Medulla oblongata (tissue), 1 donor: ENCODE measurements around the gene TGFB1.

ENCODE experiments used
- DNase-seq: peaks from one replicate; pipeline ENCODE4 v3.0.0-alpha.2; 2015; ENCODE audit errors: extremely low spot score

The TGFB1 gene

DNA sequence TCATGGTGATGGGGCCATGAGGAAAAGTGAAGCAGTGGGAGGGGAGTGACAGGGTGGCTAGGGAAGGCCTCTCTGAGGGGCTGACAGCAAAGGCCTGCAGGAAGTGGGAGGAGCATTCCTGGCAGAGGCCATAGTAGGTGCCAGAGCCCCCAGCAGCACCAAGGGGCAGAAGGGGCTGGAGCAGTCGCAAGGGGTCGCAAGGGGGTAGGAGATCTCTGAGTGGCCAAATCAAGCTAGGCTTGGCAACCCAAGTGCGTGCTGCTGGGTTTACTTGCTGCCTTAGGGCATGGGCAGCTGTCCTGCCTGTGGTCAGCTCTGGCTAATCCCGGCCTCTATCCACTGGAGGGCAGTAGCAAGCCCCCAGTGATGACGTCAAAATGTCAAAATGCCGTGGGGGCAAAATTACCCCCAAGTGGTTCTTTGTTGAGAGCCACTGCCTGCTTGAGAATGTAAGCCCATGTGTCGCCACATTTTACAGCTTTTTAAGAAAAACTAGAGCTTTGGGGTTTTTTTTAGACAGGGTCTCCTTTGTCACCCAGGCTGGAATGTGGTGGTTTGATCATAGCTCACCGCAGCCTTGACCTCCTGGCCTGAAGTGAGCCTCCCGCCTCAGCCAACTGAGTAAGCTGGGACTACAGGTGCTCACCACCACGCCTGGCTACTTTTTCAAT lies 32.0 kb downstream of the TGFB1 start:
- peak; percentile 8 for DNase-seq

DNA sequence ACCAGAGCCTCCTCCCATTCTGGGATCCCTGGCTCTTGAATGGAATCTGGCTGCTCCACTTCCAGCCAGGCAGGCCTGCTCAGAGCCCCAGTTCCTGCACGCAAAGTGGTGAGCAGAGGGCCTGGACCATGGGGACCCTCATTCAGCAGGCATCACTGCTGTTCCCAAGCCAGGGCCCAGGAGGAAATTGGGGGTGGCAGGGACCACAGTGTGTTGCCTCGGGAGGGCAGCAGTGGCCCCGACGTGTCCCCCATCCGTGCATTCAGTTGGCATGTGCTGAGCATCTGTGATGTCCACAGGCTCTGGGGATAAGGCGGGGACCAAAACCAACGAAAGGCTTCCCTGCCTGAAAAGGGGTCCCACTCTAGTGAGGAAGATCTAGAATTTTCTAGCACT lies 32.5 kb downstream of the TGFB1 start:
- no peak for DNase-seq

GRCh38 chr19:41320568-41320967 lies 33.2 kb downstream of the TGFB1 start:
- no peak for DNase-seq

GRCh38 chr19:41320185-41320518 lies 33.6 kb downstream of the TGFB1 start:
- DNase-seq = no peak

GRCh38 chr19:41319500-41320184 lies 34.1 kb downstream of the TGFB1 start:
- no peak for DNase-seq

DNA sequence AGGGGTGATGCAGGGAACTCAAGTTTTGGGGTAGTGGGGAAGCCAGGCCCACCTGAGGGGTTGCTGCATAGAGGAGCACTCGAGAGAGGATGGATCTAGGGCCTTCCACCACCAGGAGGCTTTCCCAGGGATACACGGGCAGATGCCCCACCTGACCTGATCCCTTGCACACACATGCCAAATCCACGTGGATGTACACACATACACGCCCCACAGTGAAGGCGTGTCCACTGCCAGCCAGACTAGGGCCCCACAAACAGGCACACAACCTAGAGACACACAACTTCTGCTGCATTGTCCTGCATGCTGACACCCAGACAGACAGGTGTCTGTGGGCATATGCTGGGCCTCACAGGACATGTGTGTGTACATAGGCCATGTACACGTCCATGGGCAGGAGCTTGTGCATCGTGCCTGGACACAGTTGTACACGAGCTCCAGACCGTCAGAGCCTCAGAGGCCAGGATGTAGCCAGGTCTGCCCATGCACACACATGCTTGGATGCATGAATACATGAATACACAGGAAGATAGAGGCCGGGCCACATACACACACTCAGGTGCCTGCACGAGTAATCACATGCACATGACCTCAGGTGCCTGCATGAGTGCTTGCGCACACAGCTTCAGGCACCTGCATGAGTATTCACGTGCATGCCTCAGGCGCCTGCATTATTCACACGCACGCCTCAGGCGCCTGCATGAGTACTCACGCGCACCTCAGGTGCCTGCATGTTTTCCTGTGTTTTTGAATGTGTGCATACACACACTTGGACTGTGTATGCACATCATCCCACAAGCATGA lies 34.8 kb downstream of the TGFB1 start:
- no peak for DNase-seq

GRCh38 chr19:41316306-41316920 lies 37.3 kb downstream of the TGFB1 start:
- DNase-seq = no peak

DNA sequence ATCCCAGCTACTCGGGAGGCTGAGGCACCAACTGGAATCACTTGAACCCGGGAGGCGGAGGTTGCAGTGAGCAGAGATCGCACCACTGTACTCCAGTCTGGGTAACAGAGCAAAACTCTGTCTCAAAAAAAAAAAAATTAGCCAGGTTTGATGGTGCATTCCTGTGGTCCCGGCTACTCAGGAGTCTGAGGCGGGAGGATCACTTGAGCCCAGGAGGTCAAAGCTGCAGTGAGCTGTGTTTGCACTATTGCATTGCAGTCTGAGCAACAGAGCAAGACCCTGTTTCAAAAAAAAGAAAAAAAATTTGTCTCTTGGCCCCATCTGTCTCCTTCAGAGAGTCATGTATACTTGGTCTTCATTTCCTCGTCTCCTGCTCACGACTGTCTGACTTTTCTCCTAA lies 42.1 kb downstream of the TGFB1 start:
- DNase-seq = no peak

DNA sequence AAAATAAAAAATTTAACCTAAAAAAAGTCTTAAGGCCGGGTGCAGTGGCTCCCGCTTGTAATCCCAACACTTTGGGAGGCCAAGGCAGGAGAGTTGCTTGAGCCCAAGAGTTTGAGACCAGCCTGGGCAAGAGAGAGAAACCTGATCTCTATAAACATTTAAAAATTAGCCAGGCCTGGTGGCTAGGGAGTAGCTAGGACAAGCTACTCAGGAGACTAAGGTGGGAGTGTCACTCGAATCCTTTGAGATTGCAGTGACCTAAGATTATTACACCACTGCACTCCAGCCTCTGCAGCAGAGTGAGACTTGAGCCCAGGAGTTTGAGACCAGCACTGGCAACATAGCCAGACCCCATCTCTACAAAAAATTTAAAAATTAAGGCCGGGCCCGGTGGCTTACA lies 42.6 kb downstream of the TGFB1 start:
- no peak for DNase-seq

DNA sequence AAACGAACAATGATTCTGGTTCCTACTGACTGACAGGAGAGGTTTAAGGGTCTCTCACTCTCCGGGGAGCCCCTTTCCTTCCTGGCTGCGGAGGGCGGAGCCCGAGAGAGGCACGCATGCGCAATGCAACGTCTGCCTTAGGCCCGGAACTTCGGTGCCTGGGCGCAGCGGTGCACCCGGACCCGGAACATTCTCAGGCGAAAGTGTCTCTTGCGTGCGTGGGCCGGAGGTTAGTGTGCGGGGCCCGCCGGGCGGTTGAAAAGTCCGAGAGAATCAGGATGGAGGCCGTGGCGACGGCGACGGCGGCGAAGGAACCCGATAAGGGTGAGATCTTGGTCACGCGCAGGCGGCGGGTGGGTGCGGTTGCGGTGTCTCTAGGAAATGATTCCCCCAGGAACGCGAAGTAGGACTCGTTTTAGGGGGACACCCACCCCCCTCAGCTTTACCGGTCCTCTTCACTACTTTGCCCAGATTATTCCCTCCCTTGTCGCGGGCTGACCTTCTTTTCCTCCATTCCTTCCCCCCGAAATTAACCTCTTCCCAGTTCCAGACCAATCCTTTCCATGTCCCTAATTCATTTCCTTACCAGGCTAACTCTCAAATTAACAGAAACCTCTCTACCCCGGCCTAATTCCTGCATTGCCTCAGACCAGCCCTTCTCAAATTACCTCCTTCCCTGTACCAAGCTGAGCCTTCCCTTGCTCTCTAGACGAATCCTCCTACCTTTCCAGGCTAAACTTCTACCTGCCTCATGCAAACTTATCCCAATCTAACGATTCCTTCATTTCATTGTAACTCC lies 43.5 kb downstream of the TGFB1 start, which contains the start of gene CCDC97:
TSS of gene CCDC97 (plus strand) at position 140 of the 799 bp plus-strand sequence. CDS start at position 279, 139 bp downstream.
- peak; percentile 90 for DNase-seq

DNA sequence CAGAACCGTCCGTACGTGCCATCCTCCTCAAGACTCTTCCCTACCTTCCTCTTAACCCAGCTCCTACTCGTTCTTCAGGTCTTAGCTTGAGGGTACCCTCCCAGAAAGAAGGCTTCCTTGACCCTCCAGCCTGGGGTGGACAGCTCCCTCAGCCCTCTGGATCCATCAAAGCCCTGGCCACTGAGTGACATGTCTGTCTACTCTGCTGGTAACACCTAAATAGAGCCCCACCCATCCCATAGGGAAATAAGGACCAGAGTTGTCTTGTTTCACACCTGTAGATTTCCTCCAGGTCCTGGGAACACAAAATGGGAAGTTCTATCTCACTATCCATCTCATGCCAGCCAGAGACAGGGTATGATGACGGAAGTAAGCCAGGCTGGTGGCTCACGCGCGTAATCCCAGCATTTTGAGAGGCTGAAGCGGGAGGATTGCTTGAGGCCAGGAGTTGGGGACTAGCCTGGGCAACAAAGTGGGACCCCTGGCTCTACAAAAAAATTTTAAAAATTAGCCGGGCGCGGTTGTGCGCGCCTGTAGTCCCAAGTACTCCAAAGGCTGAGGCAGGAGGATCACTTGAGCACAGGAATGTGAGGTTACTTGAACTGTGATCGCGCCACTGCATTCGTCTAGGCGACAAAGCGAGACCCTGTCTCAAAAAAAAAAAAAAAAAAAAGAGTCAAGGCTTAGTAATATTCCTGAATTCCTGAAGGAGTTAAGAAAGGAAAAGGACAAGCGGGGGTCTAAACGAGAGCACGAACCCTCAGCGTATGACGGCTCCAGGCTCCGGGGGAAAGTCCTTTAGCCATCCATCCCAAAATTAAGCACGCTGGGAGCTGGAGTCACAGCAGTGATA lies 44.3 kb downstream of the TGFB1 start:
- peak; percentile 38 for DNase-seq

DNA sequence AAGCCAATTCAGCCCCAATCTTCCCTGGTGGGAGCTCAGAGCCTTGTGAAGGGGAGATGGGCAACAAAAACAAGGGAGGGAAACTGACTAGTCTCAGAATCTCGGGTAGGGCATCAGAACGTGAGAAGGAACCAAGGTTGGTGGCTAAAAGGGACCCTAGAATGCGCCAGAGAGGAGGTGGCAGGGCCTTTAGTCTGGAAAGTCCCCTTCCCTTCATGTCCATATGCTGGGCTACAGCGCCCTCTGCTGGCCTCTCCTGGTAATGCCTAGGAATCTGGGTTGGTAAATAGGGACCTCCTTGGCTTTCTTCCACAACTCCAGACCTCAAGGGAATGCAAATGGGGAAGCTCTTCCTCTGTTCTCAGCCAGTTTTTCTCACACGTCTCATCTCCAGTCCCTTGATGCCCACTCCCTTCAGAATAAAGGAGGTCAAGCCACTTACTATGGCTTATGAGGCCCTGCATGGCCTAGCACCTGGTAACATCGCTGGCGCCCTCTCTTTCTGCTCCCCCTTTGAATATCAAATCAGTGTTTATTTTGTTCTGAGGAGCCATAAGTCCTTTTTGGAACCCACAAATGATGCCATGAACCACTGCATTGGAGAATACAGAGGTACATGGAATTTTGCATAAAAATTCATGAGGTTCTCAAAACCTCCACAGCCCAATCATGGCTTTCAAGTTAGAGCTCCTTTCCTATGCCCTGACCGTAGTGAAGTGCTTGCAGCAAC lies 45.1 kb downstream of the TGFB1 start:
- DNase-seq = peak; percentile 97

DNA sequence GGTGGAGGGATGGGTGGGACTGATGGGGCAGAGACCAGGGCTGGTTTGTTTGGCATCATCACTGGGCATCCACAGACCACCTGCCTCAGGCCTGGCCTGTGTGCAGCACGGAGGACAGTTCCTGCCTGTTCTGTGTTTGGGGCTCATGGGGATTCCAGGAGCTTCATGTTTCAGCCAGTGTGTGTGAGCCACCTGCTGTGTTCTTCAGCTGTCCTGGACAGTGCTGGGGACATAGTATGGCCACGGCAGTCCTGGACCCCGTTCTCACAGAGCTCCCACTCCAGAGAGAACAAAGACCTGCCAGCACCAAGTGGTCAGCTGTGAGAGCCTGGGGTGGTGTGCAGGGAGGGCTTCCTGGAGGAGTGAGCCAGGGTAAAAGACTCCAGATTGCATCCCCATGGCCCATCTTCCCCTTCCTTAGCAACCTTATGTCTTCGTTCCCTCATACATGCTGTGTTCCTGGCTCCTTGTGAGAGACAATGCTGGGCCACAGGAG lies 45.7 kb downstream of the TGFB1 start:
- DNase-seq = no peak

DNA sequence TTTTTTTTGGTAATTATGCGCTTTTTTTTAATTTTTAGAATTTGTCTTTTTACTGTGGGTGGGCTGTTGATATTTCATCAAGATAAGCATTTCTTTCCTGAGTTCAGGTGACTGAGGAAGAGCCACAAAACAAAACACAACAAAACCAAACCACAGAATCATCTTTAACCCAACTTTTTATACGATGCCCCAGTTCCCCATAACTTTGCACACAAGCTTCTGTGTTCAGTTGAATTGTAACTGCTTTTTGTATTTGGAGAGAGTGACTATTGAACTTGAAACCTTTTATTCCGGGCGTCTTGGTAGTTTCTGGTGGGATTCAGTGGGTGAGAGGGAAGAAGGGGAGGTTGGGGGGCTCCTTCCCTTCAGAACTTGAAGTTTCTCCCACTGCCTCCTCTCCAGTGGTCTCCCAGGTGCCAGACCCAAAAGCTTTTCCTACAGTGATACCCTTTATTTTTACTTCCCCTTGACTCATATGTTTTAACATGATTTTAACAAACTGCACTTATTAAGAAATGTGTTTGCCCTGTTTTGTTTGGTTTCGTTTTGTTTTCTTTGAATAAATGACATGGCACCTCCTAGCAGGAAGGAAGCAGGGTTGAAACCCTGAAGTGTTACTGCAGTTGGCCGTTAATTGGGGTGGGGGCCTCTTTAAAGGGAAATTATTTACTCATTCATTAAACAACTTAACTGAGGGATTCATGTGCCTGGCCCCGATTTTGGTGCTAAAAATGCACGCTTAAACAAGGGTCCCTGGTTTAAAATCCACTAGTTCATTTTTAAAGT lies 46.4 kb downstream of the TGFB1 start:
- DNase-seq = no peak

DNA sequence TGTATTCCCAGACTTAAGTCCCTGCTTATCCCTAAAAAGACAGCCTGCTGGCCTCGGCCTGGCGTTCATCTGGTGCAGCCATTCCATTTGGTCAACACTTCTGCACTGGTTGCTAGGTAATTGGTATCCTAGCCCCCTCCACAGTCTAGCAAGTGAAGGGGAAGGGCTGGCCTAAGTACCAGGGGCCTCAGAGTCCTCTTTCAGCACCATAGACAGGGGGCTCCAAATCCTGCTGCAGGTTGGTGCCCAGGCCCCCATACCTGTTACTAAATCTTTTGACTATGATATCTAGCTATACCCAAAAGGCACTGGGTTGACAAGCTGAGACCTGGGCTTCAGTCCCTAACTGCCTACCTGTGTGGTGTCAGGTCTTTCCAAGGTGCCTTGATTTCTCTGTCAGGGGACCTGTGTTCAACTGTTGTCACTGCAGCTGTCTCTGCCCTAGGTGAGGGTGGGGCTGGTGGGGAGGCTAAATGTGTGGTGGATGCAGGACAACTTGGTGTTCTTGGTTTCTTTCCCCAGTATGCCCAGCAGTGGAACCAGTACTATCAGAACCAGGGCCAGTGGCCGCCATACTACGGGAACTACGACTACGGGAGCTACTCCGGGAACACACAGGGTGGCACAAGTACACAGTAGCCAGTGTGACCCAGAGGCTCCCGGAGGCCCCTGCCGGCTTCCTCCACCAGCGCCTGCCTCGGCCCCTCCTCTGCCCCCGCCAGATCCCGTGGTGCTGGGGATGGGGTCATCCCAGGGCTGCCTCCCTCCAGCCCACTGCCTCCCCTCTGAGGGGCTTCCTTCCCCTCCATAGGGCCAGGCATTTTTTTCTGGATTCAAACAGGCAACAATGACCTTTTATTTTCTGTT lies 47.6 kb downstream of the TGFB1 start:
- no peak for DNase-seq

DNA sequence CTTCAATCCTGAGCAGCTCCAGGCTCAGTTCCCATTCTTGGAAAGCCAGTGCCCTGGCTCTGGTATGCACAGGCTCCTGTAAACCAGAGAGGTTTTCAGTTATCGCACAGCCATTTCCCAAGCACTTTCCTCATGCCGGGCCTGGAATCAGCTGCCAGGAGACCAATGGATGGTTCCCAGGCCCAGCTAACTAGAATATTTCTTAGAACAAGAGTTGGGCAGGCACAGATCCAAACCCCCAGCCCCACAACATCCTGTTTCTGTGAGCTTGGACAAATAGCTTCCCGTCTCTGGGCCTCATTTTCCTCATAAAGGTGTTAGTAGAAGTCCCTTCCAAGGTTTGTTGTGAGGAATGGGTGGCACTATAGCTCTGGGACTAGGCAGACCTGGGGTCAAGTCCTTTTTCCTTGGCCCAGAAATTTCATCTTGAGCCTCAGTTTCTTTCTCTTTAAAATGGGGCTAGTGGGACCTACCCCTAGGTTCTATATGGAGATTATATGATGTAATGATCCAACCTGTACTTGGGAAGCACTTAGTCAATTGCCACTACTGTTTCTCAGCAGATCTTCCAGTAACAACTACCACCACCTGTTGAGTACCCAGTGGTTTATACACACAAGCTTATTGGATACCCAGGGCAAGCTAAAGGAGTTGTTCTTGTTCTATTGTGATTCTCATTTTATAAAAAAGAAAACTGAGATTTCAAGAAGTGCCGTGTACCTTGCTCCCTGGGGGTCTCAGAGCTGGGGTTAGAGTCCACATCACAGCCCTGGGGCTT lies 48.8 kb downstream of the TGFB1 start:
- no peak for DNase-seq

- DNase-seq = no peak
These were observed 49.8 kb downstream of the TGFB1 start for GRCh38 chr19:41303954-41304353.
